ENCODE measurements around the gene BTAF1.

- no peak for TF ChIP-seq CTCF (IDR thresholded peaks at IDR 0.05 in 2 of 3, conservative IDR thresholded peaks at IDR 0.05 in 1 of 3; ENCODE audit: borderline replicate concordance in 1 of 3, insufficient read depth in 1 of 3, low read depth in 2 of 3, low read length in 2 of 3)
- TF ChIP-seq MAX (IDR thresholded peaks at IDR 0.05), result no peak
- no peak for TF ChIP-seq POLR2A (IDR thresholded peaks at IDR 0.05; ENCODE audit: borderline replicate concordance, extremely low read depth, insufficient read depth, insufficient read length)
- TF ChIP-seq POLR2AphosphoS5 (IDR thresholded peaks at IDR 0.05; ENCODE audit: low read depth, low read length), result no peak
- TF ChIP-seq ZFX (IDR thresholded peaks at IDR 0.05), result no peak
- no peak for TF ChIP-seq RAD21 (IDR thresholded peaks at IDR 0.05; ENCODE audit: low read depth)
Measured at GRCh38 chr10:92068900-92069299, 145.3 kb downstream of the BTAF1 start.
